Fibroblast of villous mesenchyme (primary cell): ENCODE data around the gene SH3BP1. TPM values are rescaled to one million over a fixed set of nuclear protein-coding genes. Genes with fewer than 3 reads are reported as not detected.

ENCODE experiments used
- DNase-seq: peaks from one replicate; pipeline ENCODE4 v3.0.0-alpha.2; 2010; ENCODE audit warnings: low read depth
- H3K4me3 ChIP-seq: 2 replicates; pipeline ENCODE4 v1.5.1; 2011; ENCODE audit warnings: low read depth, mild to moderate bottlenecking, low read length
- CTCF ChIP-seq: IDR thresholded peaks from 2 replicates; pipeline ENCODE4 v1.5.1; 2012; ENCODE audit warnings: low read depth, mild to moderate bottlenecking, low read length; ENCODE audit not compliant: insufficient read depth
- total RNA-seq: library from RNA; depleted of rRNA; stranded (reverse); fragments of >200 nt; gene quantifications from 2 replicates; pipeline ENCODE4 v1.2.3, GENCODE V29; 2012

The SH3BP1 gene
- total RNA-seq, 1 donor, result 11.2 TPM

- H3K4me3 ChIP-seq, result peak overlapping the region; percentile 63
- no peak for TF ChIP-seq CTCF
- DNase-seq, result no peak
These were observed 18.2 kb downstream of the SH3BP1 start for GRCh38 chr22:37657590-37658132.

GRCh38 chr22:37658133-37659065, 18.9 kb downstream of the SH3BP1 start, which contains the start of gene PDXP:
PDXP (plus strand) TSS chr22:37658723; CDS start chr22:37658783, 60 bp downstream.
- DNase-seq, result peak; percentile 100
- no peak for TF ChIP-seq CTCF

GRCh38 chr22:37659066-37659896, 19.8 kb downstream of the SH3BP1 start:
- no peak for TF ChIP-seq CTCF
- peak overlapping the region; percentile 74 for H3K4me3 ChIP-seq
- no peak for DNase-seq

More at GRCh38 chr22:37658133-37659065, 18.9 kb downstream of the SH3BP1 start, which contains the start of gene PDXP:
- peak within 1 kb of the TSS; percentile 74 for H3K4me3 ChIP-seq

GRCh38 chr22:37659897-37660708, 20.6 kb downstream of the SH3BP1 start:
- peak overlapping the region; percentile 74 for H3K4me3 ChIP-seq
- DNase-seq, result no peak
- no peak for TF ChIP-seq CTCF

- TF ChIP-seq CTCF, result no peak
- DNase-seq, result no peak
- no peak overlapping the region for H3K4me3 ChIP-seq
These were observed 21.2 kb downstream of the SH3BP1 start for GRCh38 chr22:37660709-37661045.

GRCh38 chr22:37661160-37661924, 21.9 kb downstream of the SH3BP1 start:
- DNase-seq, result peak; percentile 87
- TF ChIP-seq CTCF, result peak; percentile 70
- no peak overlapping the region for H3K4me3 ChIP-seq
